K562 (cell line): ENCODE measurements around the gene NPAS1. TPM values are rescaled to one million over a fixed set of nuclear protein-coding genes. Genes with fewer than 3 reads are reported as not detected.

Experiments
- FOXP4 ChIP-seq: sonication (generic); formaldehyde crosslinking; IDR thresholded peaks from 2 replicates; pipeline ENCODE4 v1.8.0; 2022; ENCODE audit warnings: mild to moderate bottlenecking, missing genetic modification reagents, borderline replicate concordance
- HMGN3 ChIP-seq: IDR thresholded peaks from 2 replicates; pipeline ENCODE4 v1.6.1; 2011; ENCODE audit warnings: borderline replicate concordance, low read depth, mild to moderate bottlenecking, mixed read lengths, low read length; ENCODE audit not compliant: insufficient read length; ENCODE audit errors: extremely low read depth
- MGA ChIP-seq: fragments of 450-650 bp; IDR thresholded peaks from 2 replicates; pipeline ENCODE4 v1.6.1; 2016; ENCODE audit warnings: mild to moderate bottlenecking, moderate library complexity
- PTTG1 ChIP-seq: fragments of 450-650 bp; IDR thresholded peaks from 2 replicates; pipeline ENCODE4 v1.6.1; 2016; ENCODE audit warnings: low read depth, mild to moderate bottlenecking, missing genetic modification characterization, missing compliant biosample characterization
- RBM17 ChIP-seq: fragments of 200-400 bp; formaldehyde crosslinking; IDR thresholded peaks from 2 replicates; pipeline ENCODE4 v1.6.1; 2017; ENCODE audit warnings: low read depth, mild to moderate bottlenecking, low read length, borderline replicate concordance
- ZNF174 ChIP-seq: fragments of 250-450 bp; sonication (Bioruptor Pico); IDR thresholded peaks from 2 replicates; pipeline ENCODE4 v1.4.0; 2020; ENCODE audit warnings: mild to moderate bottlenecking
- ZNF354B ChIP-seq: fragments of 250-450 bp; sonication (Bioruptor Pico); IDR thresholded peaks from 2 replicates; pipeline ENCODE4 v1.4.0; 2020
- polyA plus RNA-seq, 8 experiments: library from polyadenylated mRNA; depleted of rRNA in 4 of 8; stranded (reverse) in 5 of 8; unstranded in 3 of 8; fragments of >200 nt; fragmentation: Nextera tagmentation in 2 of 8; fragmentation: Illumina TruSeq in 1 of 8; extraction: Ambion mirVana in 2 of 8; extraction: Trizol in 1 of 8; gene quantifications; 2 replicates each; pipeline versions ENCODE4 v1.2.1 to v1.2.3, GENCODE V29; 2011 to 2014; ENCODE audit warnings: inconsistent platforms in 1 of 8, missing spikeins in 1 of 8
- total RNA-seq, 7 experiments: library from RNA; depleted of rRNA in 6 of 7; stranded (reverse); fragments of >200 nt in 6 of 7; fragmentation: Illumina TruSeq in 2 of 7; extraction: Trizol in 2 of 7; gene quantifications; 2 replicates each; pipeline versions ENCODE4 v1.2.1 to v1.2.3, GENCODE V29; 2011 to 2021; ENCODE audit warnings: low replicate concordance in 1 of 7

NPAS1 gene
- total and polyA plus RNA-seq, 9 of the 15 experiments (the other 6 are each of a cell fraction or from before 2014, with no cell fraction given), result 0.58 to 5.3 (median 2.0) TPM; not detected in 2

- peak; percentile 51 for TF ChIP-seq MGA
- TF ChIP-seq ZNF354B, result no peak
- peak; percentile 70 for TF ChIP-seq HMGN3
- TF ChIP-seq RBM17, result no peak
- no peak for TF ChIP-seq FOXP4
- no peak for TF ChIP-seq ZNF174 (CRISPR knock-in tag)
- TF ChIP-seq PTTG1 (tag), result no peak
These were observed 15.8 kb downstream of the NPAS1 start (continued) for GRCh38 chr19:47035127-47036096.
